22Rv1 (cell line): ENCODE measurements around the gene LAMA2.
"Not testable (repeated sequence)": the region's sequence is repeated elsewhere in the genome, so short reads cannot be mapped to it uniquely, and the experiment has no call there.

ENCODE experiments used
- H3K27ac ChIP-seq: fragments of 450-650 bp; 2 replicates; pipeline ENCODE4 v1.5.1; 2017
- ZFX ChIP-seq: fragments of 450-650 bp; IDR thresholded peaks from 2 replicates; pipeline ENCODE4 v1.6.1; 2017; ENCODE audit warnings: antibody characterized with exemption, borderline replicate concordance
- TF ChIP-seq, protein P1 (sequence below): fragments of 450-650 bp; IDR thresholded peaks from 2 replicates; pipeline ENCODE4 v1.5.1; 2017; ENCODE audit warnings: mild to moderate bottlenecking

LAMA2 gene

DNA sequence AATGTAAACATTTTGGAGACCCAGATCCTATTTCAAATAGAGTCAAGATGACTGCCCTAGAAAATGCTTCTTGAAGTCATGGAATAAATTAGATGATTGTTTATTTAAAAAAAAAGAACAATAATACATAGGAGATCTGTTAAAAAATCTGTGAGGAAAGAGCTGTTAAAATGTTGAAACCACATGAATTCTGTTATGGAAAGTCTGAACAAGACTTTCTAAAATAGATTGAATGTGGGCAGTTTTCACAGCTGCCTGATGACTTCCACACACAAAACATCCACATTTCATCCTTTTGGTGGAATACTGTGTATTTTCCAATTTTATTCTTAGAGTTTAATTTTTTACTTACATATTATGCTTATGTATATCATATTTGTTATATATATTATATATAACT, 186.1 kb downstream of the LAMA2 start:
- H3K27ac ChIP-seq = no peak overlapping the region
- TF ChIP-seq ZFX = no peak
- TF ChIP-seq, protein P1, sequence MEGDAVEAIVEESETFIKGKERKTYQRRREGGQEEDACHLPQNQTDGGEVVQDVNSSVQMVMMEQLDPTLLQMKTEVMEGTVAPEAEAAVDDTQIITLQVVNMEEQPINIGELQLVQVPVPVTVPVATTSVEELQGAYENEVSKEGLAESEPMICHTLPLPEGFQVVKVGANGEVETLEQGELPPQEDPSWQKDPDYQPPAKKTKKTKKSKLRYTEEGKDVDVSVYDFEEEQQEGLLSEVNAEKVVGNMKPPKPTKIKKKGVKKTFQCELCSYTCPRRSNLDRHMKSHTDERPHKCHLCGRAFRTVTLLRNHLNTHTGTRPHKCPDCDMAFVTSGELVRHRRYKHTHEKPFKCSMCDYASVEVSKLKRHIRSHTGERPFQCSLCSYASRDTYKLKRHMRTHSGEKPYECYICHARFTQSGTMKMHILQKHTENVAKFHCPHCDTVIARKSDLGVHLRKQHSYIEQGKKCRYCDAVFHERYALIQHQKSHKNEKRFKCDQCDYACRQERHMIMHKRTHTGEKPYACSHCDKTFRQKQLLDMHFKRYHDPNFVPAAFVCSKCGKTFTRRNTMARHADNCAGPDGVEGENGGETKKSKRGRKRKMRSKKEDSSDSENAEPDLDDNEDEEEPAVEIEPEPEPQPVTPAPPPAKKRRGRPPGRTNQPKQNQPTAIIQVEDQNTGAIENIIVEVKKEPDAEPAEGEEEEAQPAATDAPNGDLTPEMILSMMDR = no peak

DNA sequence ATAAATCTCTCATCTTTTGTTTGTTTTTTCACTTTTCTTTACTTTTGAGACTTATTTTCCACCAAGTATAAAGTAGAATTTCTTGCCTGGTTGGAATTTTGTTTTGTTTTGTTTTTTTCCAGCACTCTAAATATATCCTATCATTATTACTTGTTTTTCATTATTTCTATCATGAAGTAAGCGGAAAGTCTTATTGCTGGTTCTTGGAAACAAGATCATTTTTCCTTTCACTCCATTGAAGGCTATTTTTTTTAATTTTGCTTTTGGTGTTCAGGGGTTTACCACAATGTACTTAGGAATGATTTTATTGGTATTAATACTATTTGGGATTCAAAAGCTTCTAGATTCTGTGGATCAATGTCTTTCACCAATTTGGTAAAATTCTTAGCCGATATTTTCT, 190.1 kb downstream of the LAMA2 start:
- H3K27ac ChIP-seq = no peak overlapping the region
- TF ChIP-seq, protein P1 = no peak
- no peak for TF ChIP-seq ZFX

DNA sequence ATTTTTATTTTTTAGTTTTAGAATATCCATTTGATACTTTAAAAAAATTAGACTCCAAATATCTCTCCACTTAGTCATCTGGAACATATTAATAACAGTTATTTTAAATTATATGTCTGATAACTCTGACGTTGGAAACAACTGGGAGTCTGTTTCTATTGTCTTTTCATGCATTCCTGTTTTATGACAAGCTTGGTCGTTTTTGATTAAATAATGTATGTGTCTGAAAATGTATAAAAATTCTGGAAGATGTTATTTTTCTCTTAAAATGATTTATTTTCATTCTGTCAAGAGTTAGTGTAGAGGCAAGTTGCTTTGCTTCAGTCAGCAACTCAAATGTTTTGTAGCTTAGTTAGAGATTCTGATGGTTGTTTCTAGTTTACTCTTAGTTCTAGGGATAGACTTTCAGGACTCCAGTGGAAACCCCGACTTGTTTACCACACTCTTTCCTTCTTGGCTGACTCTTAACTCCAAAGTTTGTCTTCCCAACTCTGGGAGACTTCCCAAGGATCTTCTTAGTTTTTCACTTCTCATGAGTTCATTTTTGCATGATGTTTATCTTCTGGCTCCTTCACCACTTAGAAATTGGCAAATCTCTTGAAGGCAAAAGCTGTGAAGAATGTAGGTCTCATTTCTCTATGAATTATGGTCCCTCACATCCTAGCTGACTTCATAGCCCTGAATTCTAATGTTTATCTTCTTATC, 190.9 kb downstream of the LAMA2 start:
- TF ChIP-seq, protein P1 = no peak
- TF ChIP-seq ZFX = no peak
- no peak overlapping the region for H3K27ac ChIP-seq

DNA sequence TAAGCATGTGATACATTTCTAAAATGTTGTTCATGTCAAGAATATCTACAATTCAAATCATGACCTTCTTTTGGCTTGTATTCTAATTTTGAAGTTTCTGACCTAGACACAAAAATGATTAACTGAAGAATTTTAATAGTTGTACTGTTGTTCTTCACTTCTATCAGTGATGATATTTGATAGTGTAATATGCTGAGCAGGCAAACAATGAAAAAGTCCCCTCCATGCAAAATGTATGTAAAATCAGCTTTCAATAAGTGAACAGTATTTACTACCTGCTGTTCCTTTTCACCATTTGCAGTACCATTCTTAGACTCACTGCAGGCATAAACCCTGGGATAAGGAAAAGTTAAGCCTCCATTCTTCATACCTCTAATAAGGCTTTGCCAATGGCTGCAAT, 201.5 kb downstream of the LAMA2 start:
- TF ChIP-seq ZFX = no peak
- TF ChIP-seq, protein P1 = no peak
- H3K27ac ChIP-seq = no peak overlapping the region

DNA sequence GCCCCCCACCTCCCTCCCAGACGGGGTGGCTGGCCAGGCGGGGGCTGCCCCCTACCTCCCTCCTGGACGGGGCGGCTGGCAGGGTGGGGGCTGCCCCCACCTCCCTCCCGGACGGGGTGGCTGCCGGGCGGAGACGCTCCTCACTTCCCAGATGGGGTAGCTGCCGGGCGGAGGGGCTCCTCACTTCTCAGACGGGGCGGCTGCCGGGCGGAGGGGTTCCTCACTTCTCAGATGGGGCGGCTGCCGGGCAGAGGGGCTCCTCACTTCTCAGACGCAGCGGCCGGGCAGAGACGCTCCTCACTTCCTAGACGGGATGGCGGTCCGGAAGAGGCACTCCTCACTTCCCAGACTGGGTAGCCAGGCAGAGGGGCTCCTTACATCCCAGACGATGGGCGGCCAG, 205.5 kb downstream of the LAMA2 start:
- not testable (repeated sequence) for H3K27ac ChIP-seq

DNA sequence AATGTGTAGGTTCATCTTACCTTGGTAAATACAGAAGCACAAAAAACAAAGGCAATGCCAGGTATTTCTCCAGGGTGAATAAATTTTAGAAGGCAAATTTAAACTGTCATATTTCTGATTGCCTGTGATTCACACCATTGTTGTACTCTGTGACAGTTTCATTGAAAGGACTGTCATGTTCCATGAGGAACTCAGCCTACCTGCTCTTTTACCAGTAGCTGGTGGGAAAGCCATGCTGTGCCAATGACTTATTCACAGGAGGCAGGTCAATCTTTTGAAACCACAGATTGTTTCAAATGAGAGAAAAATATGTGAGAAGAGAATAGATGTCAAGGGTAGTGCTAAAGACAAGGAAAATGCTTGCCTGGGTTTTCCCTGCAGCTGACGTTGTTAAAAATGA, 206.4 kb downstream of the LAMA2 start:
- no peak overlapping the region for H3K27ac ChIP-seq
- TF ChIP-seq, protein P1 = no peak
- no peak for TF ChIP-seq ZFX

DNA sequence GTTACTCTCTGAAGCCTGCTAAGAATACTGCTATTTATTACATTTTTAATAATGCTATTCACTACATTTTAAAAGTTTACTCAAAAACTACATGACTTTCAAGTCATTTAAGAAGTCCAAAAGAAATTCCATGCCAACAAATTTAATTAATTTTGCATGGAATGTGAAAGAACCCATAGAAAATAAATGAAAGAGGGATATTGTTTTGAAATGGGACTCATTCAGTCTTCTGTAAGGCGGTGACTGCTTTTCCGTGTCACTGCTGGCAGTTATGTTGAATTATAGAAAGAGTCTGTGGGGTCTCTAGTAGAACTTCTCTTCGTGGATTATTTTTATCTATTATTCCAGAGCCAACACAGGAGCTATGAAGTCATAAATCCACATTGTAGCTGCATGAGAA, 211.2 kb downstream of the LAMA2 start:
- TF ChIP-seq, protein P1 = no peak
- no peak for TF ChIP-seq ZFX

DNA sequence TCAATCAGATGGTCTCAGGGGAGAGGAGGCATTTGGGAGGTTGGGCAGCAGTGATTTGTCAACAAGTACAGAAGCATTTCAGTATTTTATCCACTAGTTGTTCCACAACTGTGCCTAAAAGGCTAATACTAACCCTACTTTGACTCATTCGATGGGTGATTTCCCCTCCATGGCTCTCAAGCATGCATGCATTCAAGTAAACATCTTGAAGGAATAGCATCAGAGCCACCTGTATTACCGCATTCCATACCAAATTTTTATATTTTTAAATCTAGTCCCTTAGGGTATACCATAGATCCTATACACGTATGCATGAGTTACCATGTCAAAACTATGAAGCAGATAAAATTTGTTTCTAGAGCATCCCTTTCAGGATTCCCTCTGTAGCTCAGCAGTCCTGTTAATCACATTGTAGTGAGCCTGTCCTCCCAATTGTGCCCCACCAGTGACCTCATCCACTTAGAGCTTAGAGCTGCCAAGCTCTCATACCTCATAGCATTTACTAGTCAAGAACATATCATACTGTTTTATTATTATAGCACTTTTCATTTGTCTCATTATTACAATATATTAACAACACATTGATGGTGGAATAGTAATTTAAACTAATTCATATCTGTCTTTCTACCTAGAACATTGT, 213.8 kb downstream of the LAMA2 start:
- no peak for TF ChIP-seq ZFX
- TF ChIP-seq, protein P1 = no peak
- H3K27ac ChIP-seq = no peak overlapping the region

More for the DNA sequence above, 211.2 kb downstream of the LAMA2 start:
- H3K27ac ChIP-seq = no peak overlapping the region
